ENCODE results near the gene PHACTR2.
"Not testable (repeated sequence)": the region's sequence is repeated elsewhere in the genome, so short reads cannot be mapped to it uniquely, and the experiment has no call there.

The PHACTR2 gene

GRCh38 chr6:143698759-143699429, 21.1 kb downstream of the PHACTR2 start:
- no peak for DNase-seq (ENCODE audit: low spot score)

GRCh38 chr6:143699430-143699825, 21.7 kb downstream of the PHACTR2 start:
- DNase-seq (ENCODE audit: low spot score): no peak

GRCh38 chr6:143700684-143701348, 23.1 kb downstream of the PHACTR2 start:
- DNase-seq (ENCODE audit: low spot score): no peak

GRCh38 chr6:143701349-143702234, 23.8 kb downstream of the PHACTR2 start:
- DNase-seq (ENCODE audit: low spot score): no peak

GRCh38 chr6:143705569-143705968, 27.8 kb downstream of the PHACTR2 start:
- no peak for DNase-seq (ENCODE audit: low spot score)

GRCh38 chr6:143707697-143708096, 29.9 kb downstream of the PHACTR2 start:
- DNase-seq (ENCODE audit: low spot score): no peak

- peak; percentile 36 for DNase-seq (ENCODE audit: low spot score)
Observed at GRCh38 chr6:143708889-143709288, 31.1 kb downstream of the PHACTR2 start.

GRCh38 chr6:143711714-143712113, 33.9 kb downstream of the PHACTR2 start:
- no peak for DNase-seq (ENCODE audit: low spot score)

GRCh38 chr6:143718472-143718871, 40.7 kb downstream of the PHACTR2 start:
- no peak for DNase-seq (ENCODE audit: low spot score)

GRCh38 chr6:143721642-143722041, 43.9 kb downstream of the PHACTR2 start:
- DNase-seq (ENCODE audit: low spot score): no peak

GRCh38 chr6:143724876-143725275, 47.1 kb downstream of the PHACTR2 start:
- DNase-seq (ENCODE audit: low spot score): no peak

GRCh38 chr6:143726015-143726647, 48.4 kb downstream of the PHACTR2 start:
- no peak for DNase-seq (ENCODE audit: low spot score)

GRCh38 chr6:143727035-143727434, 49.3 kb downstream of the PHACTR2 start:
- DNase-seq (ENCODE audit: low spot score): no peak

GRCh38 chr6:143731789-143732188, 54.0 kb downstream of the PHACTR2 start:
- DNase-seq (ENCODE audit: low spot score): no peak

GRCh38 chr6:143732536-143732935, 54.8 kb downstream of the PHACTR2 start:
- no peak for DNase-seq (ENCODE audit: low spot score)

GRCh38 chr6:143733510-143733909, 55.7 kb downstream of the PHACTR2 start:
- no peak for DNase-seq (ENCODE audit: low spot score)

- DNase-seq (ENCODE audit: low spot score): no peak
Observed at GRCh38 chr6:143734641-143735063, 56.9 kb downstream of the PHACTR2 start.

- not testable (repeated sequence) for DNase-seq (ENCODE audit: low spot score)
Observed at GRCh38 chr6:143738072-143738690, 60.4 kb downstream of the PHACTR2 start.

GRCh38 chr6:143739341-143739851, 61.6 kb downstream of the PHACTR2 start:
- DNase-seq (ENCODE audit: low spot score): no peak

GRCh38 chr6:143740213-143740612, 62.4 kb downstream of the PHACTR2 start:
- no peak for DNase-seq (ENCODE audit: low spot score)

GRCh38 chr6:143741480-143741879, 63.7 kb downstream of the PHACTR2 start:
- DNase-seq (ENCODE audit: low spot score): peak; percentile 46

Measured in pons (tissue), 1 donor.